Right hindlimb (tissue), 1 donor: ENCODE measurements around the gene BMX.

ENCODE experiments used
- DNase-seq: peaks from one replicate; pipeline ENCODE4 v3.0.0-alpha.2; 2018

The BMX gene

DNA sequence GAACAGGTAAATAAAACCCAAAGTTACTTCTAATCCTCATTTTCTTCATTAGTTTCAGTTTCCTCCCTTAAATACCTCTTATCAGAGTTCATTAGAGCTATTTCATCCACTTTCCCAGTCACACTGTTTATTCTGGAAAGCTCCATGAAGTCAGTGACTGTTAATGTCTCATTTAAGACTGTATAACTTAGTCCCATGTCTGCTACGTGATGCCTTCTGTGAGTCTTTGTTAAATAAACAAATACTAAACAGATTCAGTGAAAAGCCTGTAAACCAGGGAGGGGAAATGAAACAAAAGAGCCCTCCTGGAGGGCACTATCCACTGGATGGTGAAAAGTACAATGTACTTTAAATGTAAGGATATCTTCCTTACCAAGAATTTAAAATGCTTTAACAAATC is 75.4 kb downstream of the BMX start:
- DNase-seq = no peak

DNA sequence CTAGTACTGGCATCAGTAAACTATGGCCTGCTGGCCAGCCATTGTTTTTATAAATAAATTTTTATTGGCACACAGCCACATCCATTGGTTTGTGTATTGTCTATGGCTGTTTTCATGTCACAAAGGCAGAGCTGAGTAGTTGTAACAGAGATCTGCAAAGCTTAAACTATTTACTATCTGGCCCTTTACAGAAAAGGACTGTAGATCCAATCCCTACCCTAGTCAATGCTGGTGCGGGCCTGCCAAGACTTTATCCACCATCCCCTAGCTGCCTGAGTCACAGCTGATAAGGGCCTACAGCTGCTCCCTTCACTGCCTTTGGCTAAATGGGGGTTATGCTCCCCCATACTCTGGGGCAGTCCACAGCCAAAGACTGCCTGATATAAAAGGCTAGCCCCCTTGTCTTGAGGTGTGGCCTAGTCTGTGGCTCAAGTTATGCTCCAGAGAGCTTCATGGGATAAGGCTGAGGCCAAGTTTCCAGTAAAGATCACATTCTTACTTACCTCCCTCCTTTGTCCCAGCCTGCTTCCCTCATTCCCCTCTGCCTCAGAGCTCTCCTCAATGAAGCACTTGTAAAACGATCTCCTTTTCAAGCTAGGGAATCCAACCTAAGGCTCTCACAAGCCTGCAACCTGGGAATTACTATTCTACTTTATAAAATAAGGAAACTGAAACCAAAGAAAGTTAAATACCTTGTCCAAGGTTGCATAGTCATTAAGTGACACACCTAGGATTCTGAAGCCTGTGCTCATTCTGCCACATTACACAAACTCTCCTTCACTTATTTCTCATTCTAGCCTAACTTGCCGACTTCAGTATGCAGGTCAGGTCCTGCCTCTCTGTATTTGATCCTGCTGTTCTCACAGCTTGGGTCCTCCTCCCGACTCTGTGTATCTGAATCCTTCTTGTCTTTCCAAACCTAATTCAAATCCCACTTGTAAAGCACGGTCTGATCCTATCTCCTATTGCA is 79.5 kb downstream of the BMX start:
- no peak for DNase-seq

- DNase-seq = no peak
These were observed 93.8 kb downstream of the BMX start for GRCh38 chrX:15594371-15594770.

DNA sequence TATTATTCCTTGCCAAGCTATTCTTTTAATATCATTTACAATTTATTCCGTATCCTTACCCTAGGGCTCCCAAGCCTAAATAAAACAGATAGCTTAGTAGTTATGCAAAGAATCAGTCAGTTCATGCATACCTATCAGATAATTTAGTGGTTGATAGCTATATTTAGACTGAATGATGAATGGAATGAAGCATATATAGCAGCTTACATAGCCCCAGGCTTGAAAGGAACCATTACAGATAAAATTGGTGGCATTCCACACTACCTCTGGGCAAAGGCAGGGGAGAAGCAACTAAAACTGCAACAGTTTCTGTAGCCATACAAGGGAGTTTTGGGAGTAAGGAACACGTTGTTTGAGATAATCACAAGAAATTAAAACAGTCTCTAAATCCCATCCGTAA is 97.4 kb downstream of the BMX start:
- no peak for DNase-seq

GRCh38 chrX:15599461-15599860 is 98.9 kb downstream of the BMX start:
- no peak for DNase-seq

- no peak for DNase-seq
These were observed 99.4 kb downstream of the BMX start for GRCh38 chrX:15600049-15600448.

- no peak for DNase-seq
These were observed 100.1 kb downstream of the BMX start, which contains the start of gene ACE2 for GRCh38 chrX:15600745-15601144. ACE2 (minus strand) TSS chrX:15600960; CDS start chrX:15600911, 49 bp downstream.

GRCh38 chrX:15601932-15602331 is 101.3 kb downstream of the BMX start:
- no peak for DNase-seq

DNA sequence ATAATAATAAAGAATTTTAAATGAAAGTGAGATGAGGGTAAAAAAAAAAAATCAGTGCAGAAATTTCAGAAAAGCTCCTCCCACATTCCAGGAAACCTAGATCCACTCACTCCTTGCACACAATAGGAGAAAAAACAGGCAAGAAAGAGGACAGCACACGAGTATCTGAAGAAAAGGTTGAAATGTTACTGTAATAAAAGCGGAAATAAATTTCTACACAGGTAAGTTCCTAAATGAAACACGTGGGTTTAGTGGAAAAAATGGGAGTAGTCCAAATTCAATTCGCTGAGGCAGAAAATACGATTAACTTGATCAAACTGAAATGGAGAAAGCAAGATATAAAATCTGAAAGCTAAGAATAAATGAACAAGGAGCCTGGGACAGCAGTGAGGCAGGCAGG is 102.2 kb downstream of the BMX start:
- no peak for DNase-seq

DNA sequence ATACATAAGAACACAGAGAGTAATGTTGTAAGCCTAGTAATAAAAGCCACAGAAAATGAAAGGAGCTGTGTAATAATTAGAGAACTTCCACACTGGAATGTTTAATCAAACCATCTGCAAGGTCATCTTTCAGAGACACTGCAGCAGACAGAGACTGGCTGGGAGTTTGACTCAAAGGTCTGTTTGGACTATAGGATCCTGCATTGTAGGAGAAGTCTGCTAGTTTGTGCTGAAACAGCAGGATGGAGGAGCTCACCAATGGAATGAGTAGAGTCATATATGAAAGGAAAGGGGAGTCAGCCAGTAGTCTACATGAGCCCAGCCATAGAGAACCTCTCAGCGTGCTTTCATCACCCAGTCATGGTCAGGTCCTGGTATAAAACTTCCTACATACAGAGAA is 104.6 kb downstream of the BMX start:
- DNase-seq = no peak
